Measurements from ENCODE around the gene SSBP3. TPM values are rescaled to one million over a fixed set of nuclear protein-coding genes. Genes with fewer than 3 reads are reported as not detected.

Gene SSBP3
- total and polyA plus RNA-seq, 2 experiments from 2014 or later, result 6.2 to 19.9 TPM

GRCh38 chr1:54262244-54262643, 143.9 kb downstream of the SSBP3 start:
- no peak overlapping the region for H3K27ac ChIP-seq
- no peaks in the 10 kb centered on the region for H4K20me1 ChIP-seq (ENCODE audit: insufficient read depth)
- H3F3A ChIP-seq (ENCODE audit: insufficient read depth), result no peaks in the 10 kb centered on the region
- no peaks in the 10 kb centered on the region for H3K36me3 ChIP-seq (ENCODE audit: low read depth)
- DNase-seq, result no peak
- H3K4me2 ChIP-seq (ENCODE audit: unreplicated experiment), result no peak overlapping the region
- in situ Hi-C loops (cut with MboI), result no loop called here
- H3K9ac ChIP-seq, result no peak overlapping the region
- TF ChIP-seq EZH2phosphoT487 (IDR thresholded peaks at IDR 0.05; ENCODE audit: insufficient read depth, low read depth) (no peak), EZH2 (IDR thresholded peaks at IDR 0.05; ENCODE audit: insufficient read depth, poor library complexity, severe bottlenecking) (no peak)
- H3K9me2 ChIP-seq (ENCODE audit: insufficient read depth), result no peaks in the 10 kb centered on the region
- no peak overlapping the region for H3K4me3 ChIP-seq
- no peaks in the 10 kb centered on the region for H3K9me3 ChIP-seq (ENCODE audit: low read depth)
- no peak overlapping the region for H2AFZ ChIP-seq
- H3K27me3 ChIP-seq (replicated peaks; ENCODE audit: insufficient read depth), result no peaks in the 10 kb centered on the region
- 90% methylated on average over 7 of the region's 7 CpGs for WGBS, 2 experiments (ENCODE audit: low coverage in 1 of 2, low lambda C conversion rate in 2 of 2, missing lambda C conversion rate in 2 of 2)
- no peaks in the 10 kb centered on the region for H3K4me1 ChIP-seq (ENCODE audit: insufficient read depth)
- peaks cover 14% of the 10 kb centered on the region for H3K79me2 ChIP-seq (ENCODE audit: insufficient read depth)

GRCh38 chr1:54260810-54261209, 145.4 kb downstream of the SSBP3 start:
- no peak overlapping the region for H3K4me3 ChIP-seq
- H3F3A ChIP-seq (ENCODE audit: insufficient read depth), result no peaks in the 10 kb centered on the region
- no peak for DNase-seq
- TF ChIP-seq EZH2 (IDR thresholded peaks at IDR 0.05; ENCODE audit: insufficient read depth, poor library complexity, severe bottlenecking) (no peak), EZH2phosphoT487 (IDR thresholded peaks at IDR 0.05; ENCODE audit: insufficient read depth, low read depth) (no peak)
- in situ Hi-C loops (cut with MboI), result no loop called here
- no peak overlapping the region for H3K9ac ChIP-seq
- H3K79me2 ChIP-seq (ENCODE audit: insufficient read depth), result 0 out of 2 replicates have a peak, but pooled peaks cover 10% of the 10 kb centered on the region
- H4K20me1 ChIP-seq (ENCODE audit: insufficient read depth), result no peaks in the 10 kb centered on the region
- no peaks in the 10 kb centered on the region for H3K9me3 ChIP-seq (ENCODE audit: low read depth)
- no peaks in the 10 kb centered on the region for H3K9me2 ChIP-seq (ENCODE audit: insufficient read depth)
- no peak overlapping the region for H3K27ac ChIP-seq
- H3K4me1 ChIP-seq (ENCODE audit: insufficient read depth), result no peaks in the 10 kb centered on the region
- H3K36me3 ChIP-seq (ENCODE audit: low read depth), result no peaks in the 10 kb centered on the region
- H2AFZ ChIP-seq, result no peak overlapping the region
- 94 to 95% methylated on average over 10 of the region's 10 CpGs for WGBS, 2 experiments (ENCODE audit: low coverage in 1 of 2, low lambda C conversion rate in 2 of 2, missing lambda C conversion rate in 2 of 2)
- no peaks in the 10 kb centered on the region for H3K27me3 ChIP-seq (replicated peaks; ENCODE audit: insufficient read depth)
- no peak overlapping the region for H3K4me2 ChIP-seq (ENCODE audit: unreplicated experiment)

GRCh38 chr1:54259546-54260140, 146.6 kb downstream of the SSBP3 start:
- in situ Hi-C loops (cut with MboI), result no loop called here
- H3K27me3 ChIP-seq (replicated peaks; ENCODE audit: insufficient read depth), result no peaks in the 10 kb centered on the region
- H3K79me2 ChIP-seq (ENCODE audit: insufficient read depth), result 0 out of 2 replicates have a peak, but pooled peaks cover 8% of the 10 kb centered on the region
- no peak overlapping the region for H3K9ac ChIP-seq
- H3F3A ChIP-seq (ENCODE audit: insufficient read depth), result peaks cover 2% of the 10 kb centered on the region
- no peak overlapping the region for H2AFZ ChIP-seq
- peaks cover 8% of the 10 kb centered on the region for H3K4me1 ChIP-seq (ENCODE audit: insufficient read depth)
- H3K9me2 ChIP-seq (ENCODE audit: insufficient read depth), result no peaks in the 10 kb centered on the region
- no peaks in the 10 kb centered on the region for H3K36me3 ChIP-seq (ENCODE audit: low read depth)
- H3K27ac ChIP-seq, result no peak overlapping the region
- no peaks in the 10 kb centered on the region for H3K9me3 ChIP-seq (ENCODE audit: low read depth)
- no peaks in the 10 kb centered on the region for H4K20me1 ChIP-seq (ENCODE audit: insufficient read depth)
- H3K4me3 ChIP-seq, result no peak overlapping the region
- TF ChIP-seq EZH2phosphoT487 (IDR thresholded peaks at IDR 0.05; ENCODE audit: insufficient read depth, low read depth) (no peak), EZH2 (IDR thresholded peaks at IDR 0.05; ENCODE audit: insufficient read depth, poor library complexity, severe bottlenecking) (no peak)
- 97% methylated on average over 16 of the region's 16 CpGs for WGBS, 2 experiments (ENCODE audit: low coverage in 1 of 2, low lambda C conversion rate in 2 of 2, missing lambda C conversion rate in 2 of 2)
- no peak for DNase-seq
- H3K4me2 ChIP-seq (ENCODE audit: unreplicated experiment), result no peak overlapping the region

GRCh38 chr1:54257876-54258275, 148.3 kb downstream of the SSBP3 start:
- no peak overlapping the region for H3K4me3 ChIP-seq
- no peak for DNase-seq

More at GRCh38 chr1:54257876-54258275, 148.3 kb downstream of the SSBP3 start:
- in situ Hi-C loops (cut with MboI), result no loop called here
- H3K9me2 ChIP-seq (ENCODE audit: insufficient read depth), result no peaks in the 10 kb centered on the region
- WGBS, 2 experiments (ENCODE audit: low coverage in 1 of 2, low lambda C conversion rate in 2 of 2, missing lambda C conversion rate in 2 of 2), result 98 to 99% methylated on average over 17 to 23 of the region's 23 CpGs
- 0 out of 2 replicates have a peak, but pooled peaks cover 4% of the 10 kb centered on the region for H3K79me2 ChIP-seq (ENCODE audit: insufficient read depth)
- H2AFZ ChIP-seq, result no peak overlapping the region
- H4K20me1 ChIP-seq (ENCODE audit: insufficient read depth), result no peaks in the 10 kb centered on the region
- H3K36me3 ChIP-seq (ENCODE audit: low read depth), result no peaks in the 10 kb centered on the region
- no peaks in the 10 kb centered on the region for H3K27me3 ChIP-seq (replicated peaks; ENCODE audit: insufficient read depth)
- H3K9ac ChIP-seq, result no peak overlapping the region
- TF ChIP-seq EZH2phosphoT487 (IDR thresholded peaks at IDR 0.05; ENCODE audit: insufficient read depth, low read depth), result no peak
- no peak for TF ChIP-seq EZH2 (IDR thresholded peaks at IDR 0.05; ENCODE audit: insufficient read depth, poor library complexity, severe bottlenecking)
- no peak overlapping the region for H3K4me2 ChIP-seq (ENCODE audit: unreplicated experiment)
- no peaks in the 10 kb centered on the region for H3K9me3 ChIP-seq (ENCODE audit: low read depth)
- peaks cover 17% of the 10 kb centered on the region for H3F3A ChIP-seq (ENCODE audit: insufficient read depth)
- H3K27ac ChIP-seq, result no peak overlapping the region
- peaks cover 24% of the 10 kb centered on the region for H3K4me1 ChIP-seq (ENCODE audit: insufficient read depth)
